OCI-LY7 (cell line): ENCODE measurements around the gene RPS21. TPM values are rescaled to one million over a fixed set of nuclear protein-coding genes. Genes with fewer than 3 reads are reported as not detected.

Source experiments
- BruUV-seq: library from RNA; stranded (reverse); fragments of 400-500 nt; replicated peaks from 2 replicates; lab custom pipeline; 2021; lab: Mats Ljungman, UMichigan
- CTCF ChIA-PET: fragments of 300-600 bp; sonication (Branson Sonifier 250); formaldehyde crosslinking; loops from one replicate; lab custom pipeline; 2022; ENCODE audit warnings: antibody characterized with exemption; ENCODE audit not compliant: unreplicated experiment; lab: Charles Lee
- POLR2A ChIA-PET: fragments of 300-600 bp; sonication (Branson Sonifier 250); formaldehyde crosslinking; loops from one replicate; lab custom pipeline; 2022; ENCODE audit warnings: antibody characterized with exemption; lab: Charles Lee
- DNase-seq: peaks from one replicate; pipeline ENCODE4 v3.0.0-alpha.2; 2015; ENCODE audit warnings: low spot score
- H2AFZ ChIP-seq: fragments of 200-600 bp; sonication (generic), shearing (Covaris generic); 2 replicates; pipeline ENCODE4 v1.6.1; 2014; ENCODE audit warnings: mild to moderate bottlenecking, antibody characterized with exemption, low read length, moderate library complexity
- H3K27ac ChIP-seq: fragments of 200-600 bp; sonication (generic); 2 replicates; pipeline ENCODE4 v1.5.1; 2014; ENCODE audit warnings: mixed run types, low read depth, mild to moderate bottlenecking, moderate library complexity, low read length, inconsistent platforms; ENCODE audit not compliant: poor library complexity, severe bottlenecking
- H3K36me3 ChIP-seq: fragments of 200-600 bp; sonication (generic); 2 replicates; pipeline ENCODE4 v1.6.1; 2014; ENCODE audit warnings: mild to moderate bottlenecking, antibody characterized with exemption, low read length, moderate library complexity, mixed read lengths; ENCODE audit not compliant: insufficient read depth
- H3K4me1 ChIP-seq: fragments of 200-600 bp; sonication (generic); 2 replicates; pipeline ENCODE4 v1.5.1; 2014; ENCODE audit warnings: mild to moderate bottlenecking, low read length; ENCODE audit not compliant: insufficient read depth, poor library complexity, severe bottlenecking
- H3K4me2 ChIP-seq: fragments of 200-600 bp; sonication (generic); 2 replicates; pipeline ENCODE4 v1.6.1; 2014; ENCODE audit warnings: mild to moderate bottlenecking, low read length
- H3K4me3 ChIP-seq: fragments of 200-600 bp; sonication (generic); 2 replicates; pipeline ENCODE4 v1.5.1; 2014; ENCODE audit warnings: mild to moderate bottlenecking, low read depth, low read length; ENCODE audit not compliant: poor library complexity, severe bottlenecking
- H3K79me2 ChIP-seq: fragments of 200-600 bp; sonication (generic); 2 replicates; pipeline ENCODE4 v1.6.1; 2016; ENCODE audit warnings: low read depth, mild to moderate bottlenecking, low read length, moderate library complexity, mixed read lengths; ENCODE audit not compliant: insufficient read depth
- H3K9me2 ChIP-seq: fragments of 200-600 bp; sonication (generic); 2 replicates; pipeline ENCODE4 v1.6.1; 2016; ENCODE audit warnings: mild to moderate bottlenecking, low read length, mixed read lengths; ENCODE audit not compliant: insufficient read depth
- H3K9me3 ChIP-seq: fragments of 200-600 bp; sonication (generic); 2 replicates; pipeline ENCODE4 v1.6.1; 2014; ENCODE audit warnings: mild to moderate bottlenecking, mixed run types, low read length, mixed read lengths
- H4K20me1 ChIP-seq: fragments of 200-600 bp; sonication (generic); 2 replicates; pipeline ENCODE4 v1.6.1; 2014; ENCODE audit warnings: mild to moderate bottlenecking, antibody characterized with exemption, low read length, moderate library complexity, mixed read lengths; ENCODE audit not compliant: insufficient read depth
- CTCF ChIP-seq: fragments of 200-600 bp; sonication (generic); conservative IDR thresholded peaks from 2 replicates; pipeline ENCODE4 v1.5.1; 2014; ENCODE audit warnings: mild to moderate bottlenecking, antibody characterized with exemption, low read length, moderate library complexity, mixed read lengths
- EZH2phosphoT487 ChIP-seq: fragments of 200-600 bp; sonication (generic); IDR thresholded peaks from 2 replicates; pipeline ENCODE4 v1.6.1; 2018; ENCODE audit warnings: low read depth, borderline replicate concordance, mild to moderate bottlenecking, mixed run types, antibody characterized with exemption, low read length, moderate library complexity, mixed read lengths
- intact Hi-C: fragments of 100-400 bp; cut with micrococcal nuclease; formaldehyde crosslinking; loops from one replicate; pipeline ENCODE4 v1.10.0; 2022; ENCODE audit not compliant: unreplicated experiment
- total RNA-seq, 2 experiments: library from RNA; depleted of rRNA in 1 of 2; stranded (reverse); fragments of >200 nt in 1 of 2; shearing (Covaris generic) in 1 of 2; gene quantifications; 2 replicates each; pipeline ENCODE4 v1.2.3, GENCODE V29; 2014 to 2022

RPS21 gene
- total RNA-seq, 2 experiments from 2014 or later = 2,571 to 3,376 TPM

DNA sequence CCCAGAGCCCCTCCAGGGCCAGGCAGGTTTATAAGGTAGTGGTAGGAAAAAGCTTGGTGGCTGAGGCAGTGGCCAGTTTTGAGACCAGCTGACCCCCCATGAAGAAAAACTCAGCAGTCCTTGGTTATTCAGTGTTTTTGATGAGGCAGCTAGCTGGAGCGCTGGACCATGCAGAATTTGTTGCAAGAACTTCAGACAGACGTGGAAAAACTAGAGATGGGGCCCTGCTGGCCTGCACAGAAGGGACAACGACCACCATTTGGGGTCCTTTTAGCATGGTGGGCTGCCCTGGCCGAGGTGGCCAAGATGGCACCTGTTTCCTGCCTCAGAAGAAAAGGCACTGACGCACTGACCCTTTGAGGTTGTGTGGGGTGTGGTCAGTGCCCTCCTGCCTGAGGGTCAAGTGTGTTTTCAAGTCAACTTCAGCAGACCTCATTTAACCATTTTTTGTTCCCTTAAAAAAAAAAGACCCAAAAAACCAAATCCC is 2.7 kb downstream of the RPS21 start:
- peaks cover 45% of the 10 kb centered on the region for H3K79me2 ChIP-seq
- no peak for DNase-seq
- peaks cover 25% of the 10 kb centered on the region for H4K20me1 ChIP-seq
- H2AFZ ChIP-seq = no peak overlapping the region
- H3K4me3 ChIP-seq = no peak overlapping the region
- H3K9me2 ChIP-seq = no peaks in the 10 kb centered on the region
- H3K9me3 ChIP-seq = no peaks in the 10 kb centered on the region
- peaks cover 28% of the 10 kb centered on the region for H3K4me1 ChIP-seq
- BruUV-seq = no TSS peak
- no peak overlapping the region for H3K27ac ChIP-seq
- H3K4me2 ChIP-seq = peak overlapping the region; percentile 95; the same call in 1 of the 2 replicates
- H3K36me3 ChIP-seq = peaks cover 56% of the 10 kb centered on the region
- CTCF ChIA-PET = no interaction called here
- POLR2A ChIA-PET = interaction anchor here (1.0 kb wide), 1 partner anchor 9 kb away, joined by 4 read pairs; no protein-coding TSS in a partner anchor
- no peak for TF ChIP-seq CTCF
- no peak for TF ChIP-seq EZH2phosphoT487
- intact Hi-C loops = loop anchor here (5.0 kb wide), 1 partner anchor 52 kb away; no protein-coding TSS in a partner anchor

- no peaks in the 10 kb centered on the region for H3K9me3 ChIP-seq
- CTCF ChIA-PET = no interaction called here
- peaks cover 19% of the 10 kb centered on the region for H3K4me1 ChIP-seq
- no peak for DNase-seq
- POLR2A ChIA-PET = no interaction called here
- H3K4me2 ChIP-seq = no peak overlapping the region
- H3K9me2 ChIP-seq = no peaks in the 10 kb centered on the region
- intact Hi-C loops = no loop called here
- TF ChIP-seq CTCF (no peak), EZH2phosphoT487 (no peak)
- H4K20me1 ChIP-seq = peaks cover 25% of the 10 kb centered on the region
- no peak overlapping the region for H2AFZ ChIP-seq
- peaks cover 53% of the 10 kb centered on the region for H3K36me3 ChIP-seq
- H3K4me3 ChIP-seq = no peak overlapping the region
- no TSS peak for BruUV-seq
- H3K79me2 ChIP-seq = peaks cover 36% of the 10 kb centered on the region
- no peak overlapping the region for H3K27ac ChIP-seq
Measured at GRCh38 chr20:62390317-62391164, 3.6 kb downstream of the RPS21 start.
